ENCODE results near the gene TAF9B. TPM values are rescaled to one million over a fixed set of nuclear protein-coding genes. Genes with fewer than 3 reads are reported as not detected.
A peak's percentile ranks its signal among the peaks of the same experiment; 100 is the strongest.
"Not testable (repeated sequence)": the region's sequence is repeated elsewhere in the genome, so short reads cannot be mapped to it uniquely, and the experiment has no call there.

TAF9B gene
- total RNA-seq, 1 donor from 2014 or later, result 8.8 TPM

GRCh38 chrX:78111140-78111931, 28.1 kb downstream of the TAF9B start:
- no peak for ATAC-seq

- ATAC-seq, result no peak
Observed at GRCh38 chrX:78109458-78109857, 30.0 kb downstream of the TAF9B start.

- ATAC-seq, result no peak
Observed at GRCh38 chrX:78106651-78106986, 32.8 kb downstream of the TAF9B start.

- no peak for ATAC-seq
Observed at GRCh38 chrX:78105944-78106650, 33.4 kb downstream of the TAF9B start.

DNA sequence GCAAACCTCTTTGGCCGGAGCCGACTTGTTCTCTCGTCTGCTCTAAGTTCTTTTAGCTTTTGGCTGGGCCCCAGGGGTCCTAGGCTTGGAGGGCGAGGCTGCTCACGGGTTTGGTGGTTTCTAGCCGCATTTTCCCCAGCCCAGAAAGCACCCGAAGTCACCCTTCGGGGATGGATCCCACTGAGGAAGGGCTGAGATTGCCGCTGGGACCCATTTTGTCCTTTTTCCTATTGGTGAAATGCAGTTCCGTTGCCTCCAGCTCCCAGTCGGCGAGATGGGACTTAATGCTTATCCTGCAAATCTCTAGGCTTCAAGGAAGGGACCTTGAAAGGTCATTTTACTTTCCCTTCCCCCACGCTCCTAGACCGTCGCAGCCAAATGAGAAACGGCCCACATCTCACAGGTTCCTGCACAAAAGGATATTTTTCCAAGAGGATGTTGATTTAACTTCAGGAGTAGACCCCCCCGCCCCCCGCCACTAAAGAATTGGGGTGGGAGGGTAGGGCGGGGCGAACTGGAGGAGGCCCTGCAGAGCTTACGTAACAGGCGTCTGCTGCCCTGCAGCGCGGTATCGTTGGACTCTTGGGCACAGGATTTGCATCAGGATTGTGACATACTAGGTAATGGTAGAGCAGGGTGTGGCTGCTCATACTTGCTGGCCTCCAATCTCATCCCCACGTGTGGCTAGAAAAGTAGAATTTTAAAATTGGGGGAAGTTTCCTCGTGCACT, 34.8 kb downstream of the TAF9B start:
- ATAC-seq, result peak; percentile 82

DNA sequence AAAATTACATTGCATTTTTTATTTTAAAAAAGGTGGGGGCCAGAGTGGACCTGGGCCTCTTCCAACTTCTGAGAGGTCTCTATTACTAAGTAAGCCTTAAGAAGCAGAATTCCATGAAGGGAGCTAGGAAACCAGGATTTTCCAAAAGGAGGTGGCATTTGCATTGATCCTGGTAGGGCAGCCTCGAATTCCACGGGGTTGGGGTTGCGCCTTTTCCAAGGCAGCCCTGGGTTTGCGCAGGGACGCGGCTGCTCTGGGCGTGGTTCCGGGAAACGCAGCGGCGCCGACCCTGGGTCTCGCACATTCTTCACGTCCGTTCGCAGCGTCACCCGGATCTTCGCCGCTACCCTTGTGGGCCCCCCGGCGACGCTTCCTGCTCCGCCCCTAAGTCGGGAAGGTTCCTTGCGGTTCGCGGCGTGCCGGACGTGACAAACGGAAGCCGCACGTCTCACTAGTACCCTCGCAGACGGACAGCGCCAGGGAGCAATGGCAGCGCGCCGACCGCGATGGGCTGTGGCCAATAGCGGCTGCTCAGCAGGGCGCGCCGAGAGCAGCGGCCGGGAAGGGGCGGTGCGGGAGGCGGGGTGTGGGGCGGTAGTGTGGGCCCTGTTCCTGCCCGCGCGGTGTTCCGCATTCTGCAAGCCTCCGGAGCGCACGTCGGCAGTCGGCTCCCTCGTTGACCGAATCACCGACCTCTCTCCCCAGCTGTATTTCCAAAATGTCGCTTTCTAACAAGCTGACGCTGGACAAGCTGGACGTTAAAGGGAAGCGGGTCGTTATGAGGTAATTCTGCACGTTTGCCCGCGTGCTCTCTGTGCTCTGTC, 35.6 kb downstream of the TAF9B start, which contains the start of gene PGK1:
TSS of gene PGK1 (plus strand) at position 626 of the 824 bp plus-strand sequence. CDS start at position 719, 93 bp downstream.
- ATAC-seq, result peak; percentile 99

DNA sequence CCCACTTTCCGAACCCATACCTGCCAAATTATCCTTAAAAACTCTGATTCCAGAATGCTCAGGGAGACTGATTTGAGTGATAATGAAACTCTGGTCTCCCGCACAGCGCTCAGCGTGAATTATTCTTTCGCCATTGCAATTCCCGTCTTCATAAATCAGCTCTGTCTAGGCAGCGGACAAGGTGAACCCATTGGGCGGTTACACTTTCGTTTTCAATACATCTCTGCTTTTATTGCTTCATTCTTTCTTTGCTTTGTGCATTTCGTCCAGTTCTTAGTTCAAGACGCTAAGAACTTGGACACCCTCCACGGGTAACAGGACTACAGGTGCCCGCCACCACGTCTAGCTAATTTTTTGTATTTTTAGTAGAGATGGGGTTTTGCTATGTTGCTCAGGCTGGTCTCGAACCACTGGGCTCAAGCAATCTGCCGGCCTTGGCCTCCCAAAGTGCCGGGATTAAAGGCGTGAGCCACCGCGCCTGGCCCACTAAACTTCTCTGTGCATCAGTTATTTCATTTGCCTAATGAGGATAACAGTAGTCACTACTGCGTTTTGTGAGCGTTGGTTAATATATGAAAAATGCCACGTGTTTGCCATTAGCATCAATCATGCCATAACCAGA, 36.3 kb downstream of the TAF9B start:
- ATAC-seq, result no peak

DNA sequence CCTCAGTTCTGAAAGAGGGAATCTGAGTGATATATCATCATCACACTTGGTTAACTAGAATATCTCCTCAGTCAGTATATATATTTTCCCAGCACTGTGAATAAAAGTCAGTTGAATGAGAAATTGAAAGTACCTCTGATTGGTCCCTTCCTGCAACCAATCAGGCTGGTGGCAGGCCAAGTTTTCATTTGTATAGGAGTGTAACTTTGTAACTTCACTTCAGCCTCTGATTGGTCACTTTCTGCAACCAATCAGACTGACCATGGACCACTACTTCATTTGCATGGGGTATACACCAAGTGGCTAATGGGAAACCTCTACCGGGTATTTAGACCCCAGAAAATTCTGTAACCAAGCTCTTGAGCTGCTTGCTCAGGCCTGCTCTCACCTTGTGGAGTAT, 37.4 kb downstream of the TAF9B start:
- ATAC-seq, result no peak

DNA sequence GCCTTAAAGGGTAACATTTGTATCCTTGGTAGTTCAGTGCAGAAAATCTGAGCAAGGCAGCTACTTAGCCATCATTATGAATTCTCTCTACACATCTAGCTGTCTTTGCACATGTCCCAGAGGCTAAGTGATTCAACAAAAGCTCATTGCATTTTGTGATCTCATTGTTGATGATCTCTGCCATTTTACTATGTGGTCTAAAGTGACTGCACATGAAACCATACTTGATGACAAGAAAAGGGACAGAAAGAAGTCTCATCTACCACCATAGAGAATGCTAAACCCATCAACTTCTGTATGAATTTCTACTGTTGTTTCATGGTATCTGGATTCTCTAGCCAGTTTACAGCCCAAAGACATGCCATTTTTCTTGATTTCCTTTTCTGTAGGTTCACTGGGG, 41.3 kb downstream of the TAF9B start:
- no peak for ATAC-seq

DNA sequence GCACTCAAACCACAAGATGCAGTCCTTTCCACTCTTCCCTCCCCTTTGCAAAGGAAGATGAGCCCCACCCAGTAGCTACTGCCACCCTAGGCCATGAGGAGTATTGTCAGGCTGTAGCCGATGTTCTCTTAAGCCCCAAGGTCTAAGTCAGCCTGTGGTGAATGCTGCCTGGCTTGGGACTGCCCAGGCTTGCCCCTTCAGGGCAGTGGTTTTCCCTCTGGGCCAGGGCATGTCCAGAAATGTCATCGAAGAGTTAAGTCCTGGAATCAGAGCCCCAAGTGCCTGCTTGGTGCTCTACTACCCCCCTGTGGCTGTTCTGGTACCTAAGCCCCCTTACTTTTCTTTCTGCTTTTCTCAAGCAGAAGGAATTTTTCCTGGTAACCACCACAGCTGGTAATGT, 47.2 kb downstream of the TAF9B start:
- peak; percentile 88 for ATAC-seq

- ATAC-seq, result not testable (repeated sequence)
Observed at GRCh38 chrX:78081413-78081812, 58.0 kb downstream of the TAF9B start.

Other genes starting within 250 kb of the TAF9B start
- gene MAGT1, start 244.2 kb downstream of the TAF9B start, total RNA-seq, result 39.4 TPM
- 359 TPM for gene COX7B, start 240.2 kb downstream of the TAF9B start, total RNA-seq
- 8.7 TPM for gene ATP7A, start 229.0 kb downstream of the TAF9B start, total RNA-seq
- 0.44 TPM for gene PGAM4, start 170.0 kb downstream of the TAF9B start, total RNA-seq
- gene PGK1, start 35.4 kb downstream of the TAF9B start, total RNA-seq, result 398 TPM
- gene CYSLTR1, start 188.0 kb upstream of the TAF9B start, total RNA-seq, result 0.52 TPM

All from esophagus mucosa (tissue), 1 donor.